ENCODE measurements around the gene FAM237B.

DNA sequence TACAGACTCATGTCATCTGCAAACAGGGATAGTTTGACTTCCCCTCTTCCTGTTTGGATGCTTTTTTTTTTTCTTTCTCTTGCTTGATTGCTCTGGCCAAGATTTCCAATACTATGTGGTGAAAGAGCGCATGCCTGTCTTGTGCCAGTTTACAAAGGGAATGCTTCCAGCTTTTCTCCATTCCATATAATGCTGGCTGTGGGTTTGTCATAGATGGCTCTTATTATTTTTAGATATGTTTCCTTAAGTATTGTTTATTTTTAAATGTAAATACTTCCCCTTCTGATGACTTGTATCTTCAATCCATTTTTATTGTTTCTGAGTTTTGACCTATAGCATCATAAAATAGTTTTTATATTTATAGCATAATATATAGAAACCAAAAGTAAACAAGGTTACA lies 17.9 kb downstream of the FAM237B start:
- TF ChIP-seq, protein P1, sequence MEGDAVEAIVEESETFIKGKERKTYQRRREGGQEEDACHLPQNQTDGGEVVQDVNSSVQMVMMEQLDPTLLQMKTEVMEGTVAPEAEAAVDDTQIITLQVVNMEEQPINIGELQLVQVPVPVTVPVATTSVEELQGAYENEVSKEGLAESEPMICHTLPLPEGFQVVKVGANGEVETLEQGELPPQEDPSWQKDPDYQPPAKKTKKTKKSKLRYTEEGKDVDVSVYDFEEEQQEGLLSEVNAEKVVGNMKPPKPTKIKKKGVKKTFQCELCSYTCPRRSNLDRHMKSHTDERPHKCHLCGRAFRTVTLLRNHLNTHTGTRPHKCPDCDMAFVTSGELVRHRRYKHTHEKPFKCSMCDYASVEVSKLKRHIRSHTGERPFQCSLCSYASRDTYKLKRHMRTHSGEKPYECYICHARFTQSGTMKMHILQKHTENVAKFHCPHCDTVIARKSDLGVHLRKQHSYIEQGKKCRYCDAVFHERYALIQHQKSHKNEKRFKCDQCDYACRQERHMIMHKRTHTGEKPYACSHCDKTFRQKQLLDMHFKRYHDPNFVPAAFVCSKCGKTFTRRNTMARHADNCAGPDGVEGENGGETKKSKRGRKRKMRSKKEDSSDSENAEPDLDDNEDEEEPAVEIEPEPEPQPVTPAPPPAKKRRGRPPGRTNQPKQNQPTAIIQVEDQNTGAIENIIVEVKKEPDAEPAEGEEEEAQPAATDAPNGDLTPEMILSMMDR (IDR thresholded peaks at IDR 0.05): no peak
- no peak for TF ChIP-seq EZH2 (IDR thresholded peaks at IDR 0.05; ENCODE audit: borderline replicate concordance, insufficient read depth, low read depth, low read length, poor library complexity, severe bottlenecking)
